Measurements from ENCODE around the gene RIPOR3.
A peak's percentile ranks its signal among the peaks of the same experiment; 100 is the strongest.
"Not testable (repeated sequence)": the region's sequence is repeated elsewhere in the genome, so short reads cannot be mapped to it uniquely, and the experiment has no call there.

The RIPOR3 gene

GRCh38 chr20:50651676-50652075 lies 39.7 kb downstream of the RIPOR3 start:
- no peak for DNase-seq

- DNase-seq, result no peak
These were observed 41.8 kb downstream of the RIPOR3 start for GRCh38 chr20:50649590-50649989.

GRCh38 chr20:50648651-50649050 lies 42.7 kb downstream of the RIPOR3 start:
- no peak for DNase-seq

- no peak for DNase-seq
These were observed 44.8 kb downstream of the RIPOR3 start for GRCh38 chr20:50646483-50646996.

GRCh38 chr20:50645253-50646068 lies 45.9 kb downstream of the RIPOR3 start:
- no peak for DNase-seq

GRCh38 chr20:50642288-50642803 lies 49.0 kb downstream of the RIPOR3 start:
- no peak for DNase-seq

- DNase-seq, result not testable (repeated sequence)
These were observed 49.6 kb downstream of the RIPOR3 start for GRCh38 chr20:50641625-50642287.

GRCh38 chr20:50639971-50640711 lies 51.2 kb downstream of the RIPOR3 start:
- DNase-seq, result not testable (repeated sequence)

GRCh38 chr20:50638015-50638847 lies 53.1 kb downstream of the RIPOR3 start:
- not testable (repeated sequence) for DNase-seq

GRCh38 chr20:50636601-50637540 lies 54.5 kb downstream of the RIPOR3 start:
- DNase-seq, result no peak

GRCh38 chr20:50635676-50636600 lies 55.4 kb downstream of the RIPOR3 start:
- peak; percentile 38 for DNase-seq

GRCh38 chr20:50635014-50635557 lies 56.3 kb downstream of the RIPOR3 start:
- DNase-seq, result no peak

GRCh38 chr20:50634191-50634590 lies 57.2 kb downstream of the RIPOR3 start:
- no peak for DNase-seq

GRCh38 chr20:50633361-50633760 lies 58.0 kb downstream of the RIPOR3 start:
- DNase-seq, result no peak

GRCh38 chr20:50632701-50633100 lies 58.6 kb downstream of the RIPOR3 start:
- no peak for DNase-seq

- DNase-seq, result no peak
These were observed 59.1 kb downstream of the RIPOR3 start for GRCh38 chr20:50632236-50632635.

- no peak for DNase-seq
These were observed 60.6 kb downstream of the RIPOR3 start for GRCh38 chr20:50630578-50631263.

GRCh38 chr20:50629670-50630045 lies 61.7 kb downstream of the RIPOR3 start:
- no peak for DNase-seq
